Liver (tissue), 3 donors: ENCODE measurements around the gene MEG3.

Experiments used
- ATF3 ChIP-seq: IDR thresholded peaks from 2 replicates; pipeline ENCODE4 v1.6.1; 2016; ENCODE audit warnings: antibody characterized with exemption
- CTCF ChIP-seq: fragments of 150-350 bp; IDR thresholded peaks from 2 replicates; pipeline ENCODE4 v1.5.1; 2017; ENCODE audit warnings: improper control_type of control experiment, low read depth, low read length; ENCODE audit not compliant: missing input control
- JUND ChIP-seq, 2 donors: IDR thresholded peaks; 2 replicates each; pipeline ENCODE4 v1.6.1; 2016; ENCODE audit warnings: antibody characterized with exemption in 2 of 2
- MAX ChIP-seq: IDR thresholded peaks from 2 replicates; pipeline ENCODE4 v1.6.1; 2016; ENCODE audit warnings: antibody characterized with exemption
- RAD21 ChIP-seq, 2 donors: IDR thresholded peaks; 2 replicates each; pipeline ENCODE4 v1.6.1; 2016; ENCODE audit warnings: antibody characterized with exemption in 2 of 2, mild to moderate bottlenecking in 2 of 2
- REST ChIP-seq: IDR thresholded peaks from 2 replicates; pipeline ENCODE4 v1.6.1; 2016; ENCODE audit warnings: antibody characterized with exemption, mild to moderate bottlenecking
- RXRA ChIP-seq, 2 donors: IDR thresholded peaks; 2 replicates each; pipeline ENCODE4 v1.6.1; 2017 to 2018; ENCODE audit warnings: antibody characterized with exemption in 2 of 2, mild to moderate bottlenecking in 1 of 2
- TAF1 ChIP-seq: conservative IDR thresholded peaks from 2 replicates; pipeline ENCODE4 v1.6.1; 2016; ENCODE audit warnings: antibody characterized with exemption, mild to moderate bottlenecking
- donor health status: healthy.
- donor health status: healthy.

GRCh38 chr14:100828031-100828769 is 2.3 kb downstream of the MEG3 start:
- no peak for TF ChIP-seq TAF1
- peak; percentile 41 for TF ChIP-seq CTCF
- no peak for TF ChIP-seq RXRA (IDR thresholded peaks at IDR 0.05)
- no peak for TF ChIP-seq REST
- TF ChIP-seq JUND (IDR thresholded peaks at IDR 0.05), result no peak
- no peak for TF ChIP-seq MAX
- TF ChIP-seq ATF3, result no peak
- peak; percentile 38 to 63 for TF ChIP-seq RAD21 (IDR thresholded peaks at IDR 0.05)
